ENCODE measurements around the gene SGCG. TPM values are rescaled to one million over a fixed set of nuclear protein-coding genes. Genes with fewer than 3 reads are reported as not detected.

Gene SGCG
- polyA plus RNA-seq, 1 experiment = 0.29 TPM

DNA sequence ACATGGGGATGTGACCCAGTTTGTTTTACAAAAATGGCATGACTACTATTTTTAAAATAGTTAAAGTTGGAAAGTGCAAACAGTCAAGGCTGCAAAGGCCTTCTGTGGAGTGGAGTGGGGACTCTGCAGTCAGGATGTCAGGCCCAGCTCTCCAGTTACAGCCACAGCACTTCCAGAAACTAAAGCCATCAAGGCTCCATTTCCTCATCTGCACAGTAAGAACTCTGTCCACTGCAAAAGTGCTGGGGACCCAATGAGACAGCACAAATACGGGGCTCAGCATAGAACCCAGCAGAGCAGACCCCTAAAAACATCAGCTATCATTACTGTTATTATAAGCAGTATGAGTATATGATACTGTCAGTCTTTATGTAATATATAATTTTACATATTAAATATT is 179.1 kb downstream of the SGCG start:
- CTCF ChIA-PET = interaction anchor here (0.9 to 1.4 kb wide), 2 partner anchors 13 to 22 kb away, joined by 3 to 4 read pairs; no protein-coding TSS in a partner anchor
- H3K27me3 ChIP-seq (ENCODE audit: control insufficient read depth, insufficient read depth, low read length) = no peaks in the 10 kb centered on the region
- DNase-seq (ENCODE audit: low read depth) = no peak
- TF ChIP-seq, protein P1, sequence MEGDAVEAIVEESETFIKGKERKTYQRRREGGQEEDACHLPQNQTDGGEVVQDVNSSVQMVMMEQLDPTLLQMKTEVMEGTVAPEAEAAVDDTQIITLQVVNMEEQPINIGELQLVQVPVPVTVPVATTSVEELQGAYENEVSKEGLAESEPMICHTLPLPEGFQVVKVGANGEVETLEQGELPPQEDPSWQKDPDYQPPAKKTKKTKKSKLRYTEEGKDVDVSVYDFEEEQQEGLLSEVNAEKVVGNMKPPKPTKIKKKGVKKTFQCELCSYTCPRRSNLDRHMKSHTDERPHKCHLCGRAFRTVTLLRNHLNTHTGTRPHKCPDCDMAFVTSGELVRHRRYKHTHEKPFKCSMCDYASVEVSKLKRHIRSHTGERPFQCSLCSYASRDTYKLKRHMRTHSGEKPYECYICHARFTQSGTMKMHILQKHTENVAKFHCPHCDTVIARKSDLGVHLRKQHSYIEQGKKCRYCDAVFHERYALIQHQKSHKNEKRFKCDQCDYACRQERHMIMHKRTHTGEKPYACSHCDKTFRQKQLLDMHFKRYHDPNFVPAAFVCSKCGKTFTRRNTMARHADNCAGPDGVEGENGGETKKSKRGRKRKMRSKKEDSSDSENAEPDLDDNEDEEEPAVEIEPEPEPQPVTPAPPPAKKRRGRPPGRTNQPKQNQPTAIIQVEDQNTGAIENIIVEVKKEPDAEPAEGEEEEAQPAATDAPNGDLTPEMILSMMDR (IDR thresholded peaks at IDR 0.05; ENCODE audit: insufficient read depth, low read depth, low read length) = no peak
- H3K4me3 ChIP-seq (ENCODE audit: low read depth, low read length) = no peak overlapping the region
- POLR2A ChIA-PET = no interaction called here
- H3K36me3 ChIP-seq (ENCODE audit: control insufficient read depth, insufficient read depth, low read length) = peaks cover 20% of the 10 kb centered on the region

DNA sequence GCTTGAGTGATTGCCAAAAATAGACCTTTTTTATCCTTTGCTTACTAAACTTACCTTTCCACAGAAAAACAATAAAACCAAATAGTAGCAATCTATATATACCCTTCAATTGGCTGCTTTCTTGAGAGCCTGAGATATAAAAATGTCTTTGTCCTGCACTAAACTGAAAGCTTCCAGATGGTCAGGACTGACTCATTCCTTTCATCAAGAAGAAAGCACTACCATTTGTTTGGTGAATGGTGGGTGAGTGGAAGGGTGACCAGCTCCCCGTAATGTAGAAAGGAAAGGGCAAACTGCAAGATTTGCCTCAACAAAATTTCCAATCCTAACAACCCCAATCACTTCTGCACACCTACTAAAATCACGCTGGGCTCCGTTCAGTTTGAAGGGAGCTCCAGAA is 184.9 kb downstream of the SGCG start:
- H3K27me3 ChIP-seq (ENCODE audit: control insufficient read depth, insufficient read depth, low read length) = no peaks in the 10 kb centered on the region
- TF ChIP-seq, protein P1 (IDR thresholded peaks at IDR 0.05; ENCODE audit: insufficient read depth, low read depth, low read length) = no peak
- ChIA-PET POLR2A (no interaction called here), CTCF (interaction anchor here (1.2 kb wide), 1 partner anchor 15 kb away, joined by 4 read pairs; no protein-coding TSS in a partner anchor)
- no peak for DNase-seq (ENCODE audit: low read depth)
- H3K36me3 ChIP-seq (ENCODE audit: control insufficient read depth, insufficient read depth, low read length) = peaks cover 15% of the 10 kb centered on the region
- H3K4me3 ChIP-seq (ENCODE audit: low read depth, low read length) = no peak overlapping the region

DNA sequence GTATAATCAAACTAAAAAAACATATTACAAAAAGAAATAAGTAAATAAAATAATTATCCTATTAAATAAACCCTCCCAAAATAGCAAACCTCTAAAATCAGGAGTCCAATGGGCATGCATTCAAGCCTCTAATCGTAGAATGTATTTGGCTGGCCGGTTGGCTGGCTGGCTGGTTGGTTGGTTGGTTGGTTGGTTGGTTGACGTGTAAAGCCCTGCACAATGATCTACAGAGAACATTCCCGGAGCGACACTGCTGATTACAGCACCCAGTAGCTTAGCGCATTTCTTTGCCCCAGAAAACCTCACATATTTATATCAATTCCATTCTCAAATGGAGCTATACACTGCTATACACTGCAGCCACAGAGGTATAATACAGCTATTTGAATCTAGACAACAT is 187.1 kb downstream of the SGCG start:
- DNase-seq (ENCODE audit: low read depth) = no peak
- POLR2A ChIA-PET = no interaction called here
- Histone ChIP-seq H3K36me3 (ENCODE audit: control insufficient read depth, insufficient read depth, low read length) (peaks cover 14% of the 10 kb centered on the region), H3K4me3 (ENCODE audit: low read depth, low read length) (no peak overlapping the region), H3K27me3 (ENCODE audit: control insufficient read depth, insufficient read depth, low read length) (no peaks in the 10 kb centered on the region)
- TF ChIP-seq, protein P1 (IDR thresholded peaks at IDR 0.05; ENCODE audit: insufficient read depth, low read depth, low read length) = no peak
- CTCF ChIA-PET = no interaction called here

DNA sequence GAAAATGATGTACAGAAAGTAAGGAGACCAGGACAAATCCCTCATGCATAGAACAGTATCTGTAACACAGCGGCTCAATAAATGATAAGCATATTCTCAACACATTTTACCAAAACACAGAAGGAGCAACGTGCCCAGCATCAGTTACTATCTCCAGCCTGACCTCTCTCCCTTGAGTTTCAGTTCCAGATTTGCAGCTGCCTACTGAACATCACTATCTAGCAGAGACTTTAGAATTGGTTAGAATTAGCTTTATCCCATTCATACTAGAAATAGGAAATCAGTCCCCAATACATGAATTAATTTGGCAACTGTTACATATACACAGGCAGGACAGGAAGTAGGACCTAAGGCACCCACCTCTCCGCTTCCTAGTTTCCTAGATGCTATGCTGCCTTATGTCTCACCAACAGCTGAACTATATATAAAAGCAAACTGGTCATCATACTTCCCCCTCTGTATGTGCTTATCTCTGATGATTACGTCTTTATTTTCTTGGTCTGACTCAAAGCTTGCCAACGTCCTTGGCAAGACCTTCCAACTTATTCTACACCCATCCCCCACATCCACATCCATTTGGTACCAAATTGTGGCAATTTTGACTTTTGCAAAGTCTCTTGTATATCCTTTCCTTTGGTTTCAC is 191.6 kb downstream of the SGCG start:
- Histone ChIP-seq H3K36me3 (ENCODE audit: control insufficient read depth, insufficient read depth, low read length) (peaks cover 7% of the 10 kb centered on the region), H3K4me3 (ENCODE audit: low read depth, low read length) (no peak overlapping the region), H3K27me3 (ENCODE audit: control insufficient read depth, insufficient read depth, low read length) (no peaks in the 10 kb centered on the region)
- POLR2A ChIA-PET = no interaction called here
- DNase-seq (ENCODE audit: low read depth) = no peak
- TF ChIP-seq, protein P1 (IDR thresholded peaks at IDR 0.05; ENCODE audit: insufficient read depth, low read depth, low read length) = no peak
- CTCF ChIA-PET = interaction anchor here (1.0 kb wide), 1 partner anchor 12 kb away, joined by 3 read pairs; no protein-coding TSS in a partner anchor

Small RNAs within 50 kb of the gene (small RNA-seq; reads per million reads assigned to genes)
- gene RNU6-58P (ENCODE audit: insufficient read length, low read depth, low replicate concordance) = not detected
- gene RNY3P4 (ENCODE audit: insufficient read length, low read depth, low replicate concordance) = not detected

All from BJ (cell line).